ENCODE data around the gene TRAPPC11.
"Not testable (repeated sequence)": the region's sequence is repeated elsewhere in the genome, so short reads cannot be mapped to it uniquely, and the experiment has no call there.

Gene TRAPPC11

DNA sequence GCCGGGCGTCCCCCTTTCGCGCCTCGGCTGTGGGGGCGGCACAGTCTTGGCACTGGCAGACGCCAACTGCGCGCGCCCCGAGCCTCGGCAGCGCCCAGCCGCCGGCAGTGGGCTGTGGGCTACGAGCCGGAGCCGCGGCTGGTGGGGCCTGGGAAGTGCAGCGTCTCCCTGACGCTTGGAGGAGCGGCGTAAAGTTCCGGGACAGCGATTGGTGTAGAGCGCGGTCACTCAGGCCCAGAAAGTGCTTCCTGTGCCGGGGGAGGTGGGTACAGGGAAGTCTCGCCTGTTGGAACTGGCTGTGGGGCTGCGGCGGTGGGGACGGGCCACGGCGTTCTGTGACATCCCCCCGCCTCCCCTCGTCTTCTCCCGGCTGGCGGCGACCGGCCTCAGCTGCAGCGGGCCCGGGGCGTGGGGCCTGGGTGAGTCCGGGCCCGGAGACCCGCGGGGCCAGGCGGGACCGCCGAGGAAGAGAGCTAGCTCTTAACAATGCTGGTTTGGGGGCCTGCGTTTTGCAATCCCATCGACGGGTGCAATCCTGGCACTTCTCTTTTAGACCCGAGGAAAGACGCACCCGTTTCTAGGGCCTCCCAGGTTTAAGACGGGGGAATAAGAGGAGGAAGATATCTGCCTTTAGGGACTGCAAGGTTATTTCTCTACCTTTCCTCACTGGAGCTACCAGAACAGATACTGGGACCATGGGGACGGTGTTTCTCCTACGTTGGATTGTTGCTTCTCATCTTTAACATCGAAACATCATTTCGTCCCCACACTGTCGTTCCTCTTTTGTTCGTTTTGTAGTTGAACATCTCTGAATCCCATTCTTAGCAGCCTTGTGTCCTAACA is at the start of gene TRAPPC11, which contains the start of gene RWDD4:
TSS of gene TRAPPC11 (plus strand) at position 265 of the 843 bp plus-strand sequence. CDS start 4,575 bp downstream, outside the sequence.
TSS of gene RWDD4 (minus strand) at position 157 of the 843 bp plus-strand sequence. CDS start 233 bp downstream, outside the sequence.
- DNase-seq (ENCODE audit: low read depth in 3 of 3): peak; percentile 85 to 92 (median 90)

DNA sequence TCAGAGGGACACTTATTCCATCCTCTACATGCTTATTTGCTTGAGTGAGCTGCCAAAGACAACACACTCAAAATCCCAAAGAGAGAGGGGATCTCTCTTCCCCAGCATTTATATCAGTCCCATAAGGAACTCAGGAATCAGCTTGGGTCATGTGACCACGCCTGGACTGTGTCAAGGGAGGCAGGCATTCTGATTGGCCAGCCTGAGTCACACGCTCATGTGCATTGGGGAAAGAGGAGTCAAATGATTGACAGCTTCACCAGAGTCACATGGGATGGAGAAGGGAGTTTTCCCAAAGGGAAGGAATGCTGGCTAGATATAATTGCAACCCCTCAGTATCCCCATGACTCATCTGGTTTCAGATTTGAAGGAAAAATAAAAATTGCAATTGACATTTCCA is 49.1 kb upstream of the TRAPPC11 start:
- DNase-seq (ENCODE audit: low read depth in 3 of 3): no peak

DNA sequence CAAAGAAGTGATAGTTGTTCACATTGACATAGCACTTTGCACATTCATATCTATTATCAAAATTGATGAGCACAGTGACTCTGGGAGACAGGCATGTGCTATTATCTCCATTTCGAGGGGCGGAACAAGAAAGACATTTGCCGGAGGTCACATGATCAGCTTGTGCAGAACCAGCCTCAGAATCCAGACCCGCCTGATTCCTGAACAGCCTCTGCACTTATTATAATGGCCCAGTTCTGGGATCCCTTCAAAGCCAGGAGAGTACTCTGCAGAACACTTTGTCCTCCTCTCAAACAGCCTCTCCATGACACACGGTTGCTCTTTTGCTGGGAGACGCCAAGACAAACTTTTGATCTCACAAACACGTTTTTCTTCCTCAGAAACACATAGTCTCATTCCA is 48.5 kb upstream of the TRAPPC11 start:
- no peak for DNase-seq (ENCODE audit: low read depth in 3 of 3)

DNA sequence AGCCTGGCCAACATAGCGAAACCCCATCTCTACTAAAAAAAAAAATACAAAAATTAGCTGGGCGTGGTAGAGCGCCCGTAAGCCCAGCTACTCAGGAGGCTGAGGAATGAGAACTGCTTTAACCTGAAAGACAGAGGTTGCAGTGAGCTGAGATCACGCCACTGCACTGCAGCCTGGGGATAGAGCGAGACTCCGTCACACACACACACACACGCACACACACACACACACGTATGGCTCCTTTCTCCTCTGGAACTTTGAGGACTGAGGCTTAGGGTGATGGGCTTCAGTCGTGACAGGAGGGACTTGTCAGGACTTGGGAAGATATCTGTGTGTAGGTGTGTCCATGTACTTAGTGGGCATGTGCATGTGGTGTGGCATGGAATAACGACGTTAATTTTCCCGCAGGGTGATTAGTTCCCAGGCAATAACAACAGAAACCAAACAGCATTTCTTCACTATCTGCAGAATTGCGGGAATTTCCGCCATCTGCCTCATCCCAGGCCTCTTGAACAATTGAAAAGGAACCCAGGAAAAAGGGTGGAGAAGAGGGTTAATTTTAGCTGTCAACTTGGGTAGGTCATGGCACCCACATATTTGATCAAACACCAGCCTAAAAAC is 47.8 kb upstream of the TRAPPC11 start:
- DNase-seq (ENCODE audit: low read depth in 3 of 3): no peak

DNA sequence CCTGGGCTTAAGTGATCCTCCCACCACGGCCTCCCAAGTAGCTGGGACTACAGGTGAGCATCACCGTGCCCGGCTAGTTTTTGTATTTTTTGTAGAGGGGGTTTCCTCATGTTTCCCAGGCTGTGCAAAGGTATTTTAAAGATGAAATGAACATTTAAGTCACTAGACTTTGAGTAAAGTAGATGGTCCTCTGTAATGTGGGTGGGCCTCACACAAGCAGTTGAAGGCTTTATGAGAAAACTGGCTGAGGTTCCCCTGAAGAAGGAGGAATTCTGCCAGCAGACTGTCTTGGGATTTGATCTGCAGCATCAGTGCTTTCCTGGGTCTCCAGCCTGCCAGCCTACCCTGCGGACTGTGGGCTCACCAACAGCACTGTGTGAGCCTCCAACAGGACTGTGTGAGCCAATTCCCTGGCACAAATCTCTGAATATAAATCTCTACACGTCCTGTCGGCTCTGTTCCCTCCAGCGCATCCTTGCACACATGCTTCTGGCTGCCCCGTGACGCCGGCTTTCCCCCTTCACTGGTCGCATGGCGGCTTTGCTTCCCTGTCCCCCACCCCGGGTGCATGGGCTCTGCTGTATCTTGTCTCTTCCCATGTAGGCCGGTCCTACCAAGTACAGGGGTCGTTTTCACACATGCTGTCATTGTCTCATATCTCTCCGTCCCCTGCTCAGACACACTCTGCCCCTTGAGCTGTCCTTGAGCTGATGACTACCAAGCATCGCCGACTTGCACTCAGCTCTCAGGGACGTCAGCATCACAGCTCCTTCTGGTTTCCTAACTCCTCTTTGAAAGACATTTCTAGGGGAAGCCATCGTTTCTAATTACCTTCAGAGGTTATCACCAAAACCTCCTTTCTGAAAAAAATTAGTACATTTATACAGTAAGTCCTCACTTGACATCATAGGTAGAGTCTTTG is 46.5 kb upstream of the TRAPPC11 start:
- no peak for DNase-seq (ENCODE audit: low read depth in 3 of 3)

DNA sequence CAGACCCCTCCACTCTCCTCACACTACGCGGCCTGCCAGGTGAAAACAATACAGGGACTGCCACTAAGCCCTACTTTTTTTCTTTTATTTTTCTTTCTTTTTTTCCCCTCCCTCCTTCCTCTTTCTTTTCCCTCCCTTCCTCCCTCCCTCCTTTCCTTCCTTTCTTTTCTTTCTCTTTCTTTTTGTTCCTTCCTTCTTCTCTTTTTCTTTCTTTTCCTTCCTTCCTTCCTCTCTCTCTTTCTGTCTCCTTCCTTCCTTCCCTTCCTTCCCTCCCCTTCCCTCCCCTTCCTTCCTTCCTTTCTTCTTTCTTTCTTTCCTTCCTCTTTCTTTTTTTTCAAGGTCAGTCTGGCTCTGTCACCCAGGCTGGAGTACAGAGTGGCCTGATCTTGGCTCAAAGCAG is 42.0 kb upstream of the TRAPPC11 start:
- DNase-seq (ENCODE audit: low read depth in 3 of 3): no peak

DNA sequence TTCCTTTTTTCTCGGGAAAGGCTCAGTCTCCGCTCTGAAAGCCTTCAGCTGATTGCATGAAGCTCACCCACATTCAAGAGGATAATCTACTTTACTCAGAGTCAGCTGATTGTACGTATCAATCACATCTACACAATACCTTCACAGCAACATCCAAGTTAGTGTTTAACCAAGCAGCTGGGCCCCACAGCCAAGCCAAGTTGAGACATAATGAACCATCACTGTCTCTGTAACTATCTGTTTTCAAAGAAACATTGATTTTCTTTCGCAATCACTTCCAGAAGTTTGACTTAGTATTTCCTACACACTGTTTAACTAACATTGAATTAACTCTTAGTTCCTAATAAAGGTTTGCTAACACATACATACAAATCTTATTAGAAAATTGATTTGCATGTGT is 40.4 kb upstream of the TRAPPC11 start:
- DNase-seq (ENCODE audit: low read depth in 3 of 3): no peak

DNA sequence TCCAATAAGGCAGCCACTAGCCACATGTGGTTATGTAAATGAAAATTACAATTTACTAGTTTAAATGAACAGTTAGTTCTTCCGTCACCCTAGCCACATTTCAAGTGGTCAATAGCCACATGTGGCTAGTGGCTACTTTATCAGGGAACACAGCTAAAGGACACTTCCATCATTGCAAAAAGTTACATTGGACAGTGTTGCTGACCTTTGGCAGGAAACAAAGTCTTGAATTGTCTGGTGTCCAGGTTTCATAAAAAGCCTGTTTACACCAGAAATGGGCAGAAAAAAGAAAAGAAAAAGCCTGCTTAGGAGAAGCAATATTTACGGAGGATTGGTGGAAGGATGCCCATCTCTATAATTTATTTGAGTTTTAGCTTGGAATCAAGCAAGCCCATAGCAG is 38.7 kb upstream of the TRAPPC11 start:
- DNase-seq (ENCODE audit: low read depth in 3 of 3): no peak

DNA sequence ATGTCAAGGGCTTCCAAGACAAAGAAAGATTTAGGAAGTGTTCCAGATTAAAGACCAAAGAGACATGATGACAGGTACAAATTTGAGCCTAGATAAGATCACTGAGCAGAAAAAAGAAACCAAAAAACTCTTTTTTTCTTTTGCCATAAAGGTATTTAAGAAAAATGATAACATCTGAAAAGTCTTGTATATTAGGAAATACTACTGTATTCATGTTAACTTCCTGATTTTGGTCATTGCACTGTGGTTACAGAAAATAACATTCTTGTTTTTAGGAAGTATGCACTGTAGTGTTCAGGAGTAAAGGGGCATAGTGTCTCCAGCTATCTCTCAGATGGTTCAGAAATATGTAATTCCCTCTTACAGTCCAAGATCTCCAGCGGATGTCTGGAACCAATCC is 37.2 kb upstream of the TRAPPC11 start:
- no peak for DNase-seq (ENCODE audit: low read depth in 3 of 3)

DNA sequence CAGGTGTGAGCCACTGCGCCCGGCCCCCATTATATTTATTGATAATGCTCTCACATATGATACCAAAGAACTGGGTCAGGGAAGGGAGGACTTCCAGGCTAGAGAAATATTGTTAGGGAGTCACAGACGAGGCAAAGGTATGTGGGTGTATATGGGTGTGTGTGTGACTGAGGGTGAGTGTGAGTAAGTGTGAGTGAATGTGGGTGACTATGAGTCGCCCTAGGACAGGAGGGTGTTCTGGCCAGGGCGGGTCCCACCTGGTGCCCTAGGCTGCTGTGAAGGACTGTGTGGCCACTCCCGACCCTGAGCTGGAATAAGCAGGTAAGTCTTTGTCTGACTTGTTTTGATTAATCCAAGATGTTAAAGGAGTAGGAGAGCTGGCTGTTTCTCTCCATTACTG is 34.5 kb upstream of the TRAPPC11 start:
- DNase-seq (ENCODE audit: low read depth in 3 of 3): no peak

DNA sequence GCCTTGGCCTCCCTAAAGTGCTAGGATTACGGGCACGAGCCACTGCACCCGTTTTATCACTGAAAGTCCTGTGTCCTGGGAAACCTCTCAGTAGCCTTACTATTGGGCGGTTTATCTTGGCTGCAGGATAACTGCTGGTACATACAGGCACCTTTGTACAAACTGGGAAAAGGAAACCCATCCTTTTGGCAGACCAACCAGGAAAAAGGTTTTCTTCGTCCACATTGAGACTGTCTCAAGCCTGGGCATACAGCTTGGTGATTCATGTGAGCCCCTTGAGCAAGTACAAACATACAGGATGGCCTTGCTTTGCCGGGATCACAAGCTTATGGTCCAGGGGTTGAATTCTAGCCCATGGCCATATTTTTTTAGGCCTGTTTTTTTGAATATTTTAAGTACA is 32.9 kb upstream of the TRAPPC11 start:
- no peak for DNase-seq (ENCODE audit: low read depth in 3 of 3)

DNA sequence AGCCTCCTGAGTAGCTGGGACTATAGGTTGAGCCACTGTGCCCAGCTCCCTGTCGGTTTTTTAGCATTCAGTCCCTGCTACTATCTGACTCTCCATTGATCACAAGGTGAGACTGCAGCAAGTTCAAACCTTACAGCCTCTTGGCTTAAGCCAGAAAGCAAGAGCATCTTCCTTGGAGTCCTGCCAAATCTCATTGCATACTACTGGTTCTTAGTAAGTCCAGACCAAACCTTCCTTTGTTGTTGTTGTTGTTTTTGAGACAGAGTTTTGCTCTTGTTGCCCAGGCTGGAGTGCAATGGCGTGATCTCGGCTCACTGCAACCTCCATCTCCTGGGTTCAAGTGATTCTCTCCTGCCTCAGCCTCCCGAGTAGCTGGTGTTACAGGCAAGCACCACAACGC is 31.8 kb upstream of the TRAPPC11 start:
- not testable (repeated sequence) for DNase-seq (ENCODE audit: low read depth in 3 of 3)

DNA sequence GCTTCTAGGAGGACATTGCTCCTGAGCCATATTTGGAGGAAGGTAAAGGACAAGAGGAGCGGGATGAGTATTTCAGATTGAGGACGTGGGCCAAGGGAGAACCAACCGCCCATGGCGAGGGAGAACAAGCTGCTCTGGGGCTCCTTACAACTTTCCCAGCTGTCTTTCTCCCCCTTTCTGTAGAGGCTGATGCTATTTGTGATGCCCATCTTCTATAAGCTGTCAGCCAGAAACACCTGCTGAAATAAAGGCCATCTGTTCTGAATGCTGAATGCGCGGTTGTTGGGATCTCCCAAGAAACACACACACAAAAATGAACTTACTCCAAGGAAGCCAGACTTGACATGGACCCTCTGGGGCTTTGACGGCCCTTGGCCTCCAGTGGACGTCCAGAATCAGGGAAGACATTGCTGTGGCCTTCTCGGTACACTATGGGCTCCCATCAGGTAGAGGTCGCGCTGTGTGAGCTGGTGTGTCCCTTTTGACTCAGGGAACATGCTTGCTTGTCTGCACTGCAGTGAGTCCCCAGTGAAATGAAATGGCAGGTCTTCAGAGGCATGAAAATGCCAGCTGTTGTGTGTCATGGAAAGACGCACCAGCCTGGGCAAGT is 31.0 kb upstream of the TRAPPC11 start:
- no peak for DNase-seq (ENCODE audit: low read depth in 3 of 3)

DNA sequence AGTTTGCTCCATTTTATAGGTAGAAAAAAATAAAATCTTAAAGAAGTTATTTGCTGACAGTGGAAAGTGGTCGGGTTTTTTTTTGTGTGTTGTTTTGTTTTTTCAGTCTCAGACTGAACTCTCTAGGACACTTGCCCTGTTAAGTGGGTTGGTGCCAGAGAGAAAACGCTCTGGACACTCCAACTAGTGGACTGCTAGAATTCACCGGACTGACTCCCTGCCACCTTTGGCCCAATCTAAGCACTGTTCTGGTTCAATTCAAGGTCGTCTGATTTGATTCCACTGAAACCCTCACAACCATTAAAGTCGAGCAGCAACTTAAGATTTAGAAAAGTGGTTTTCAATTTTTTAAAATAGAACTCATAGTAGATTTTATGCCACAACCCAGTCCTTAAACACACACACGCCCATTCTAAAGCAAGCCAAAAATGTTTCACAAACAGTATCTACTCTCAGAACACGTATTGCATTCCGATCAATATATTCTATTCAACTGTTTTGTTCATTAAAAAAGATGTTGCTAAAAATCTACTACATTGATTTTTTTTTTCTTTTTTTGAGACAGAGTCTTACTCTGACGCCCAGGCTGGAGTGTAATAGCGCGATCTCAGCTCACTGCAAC is 27.4 kb upstream of the TRAPPC11 start:
- DNase-seq (ENCODE audit: low read depth in 3 of 3): no peak

DNA sequence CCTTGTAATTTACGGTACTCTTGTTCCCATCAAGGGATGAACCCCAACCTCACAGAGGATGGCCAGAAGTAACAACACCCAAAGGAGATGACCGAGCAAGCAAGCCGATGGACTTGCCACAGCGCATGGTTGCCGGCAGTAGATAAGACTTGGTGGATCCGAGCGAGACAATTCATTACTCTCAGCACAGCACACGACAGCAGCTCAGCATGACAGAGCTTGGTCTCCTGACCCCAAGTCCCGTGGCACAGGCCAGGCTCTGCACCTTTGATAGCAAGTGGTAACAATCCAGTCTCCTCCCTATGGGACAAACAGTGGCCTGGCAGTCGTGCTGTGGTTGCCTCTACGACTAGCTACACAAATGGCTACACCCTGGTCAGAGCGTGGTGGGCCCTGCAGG is 26.4 kb upstream of the TRAPPC11 start:
- DNase-seq (ENCODE audit: low read depth in 3 of 3): no peak

DNA sequence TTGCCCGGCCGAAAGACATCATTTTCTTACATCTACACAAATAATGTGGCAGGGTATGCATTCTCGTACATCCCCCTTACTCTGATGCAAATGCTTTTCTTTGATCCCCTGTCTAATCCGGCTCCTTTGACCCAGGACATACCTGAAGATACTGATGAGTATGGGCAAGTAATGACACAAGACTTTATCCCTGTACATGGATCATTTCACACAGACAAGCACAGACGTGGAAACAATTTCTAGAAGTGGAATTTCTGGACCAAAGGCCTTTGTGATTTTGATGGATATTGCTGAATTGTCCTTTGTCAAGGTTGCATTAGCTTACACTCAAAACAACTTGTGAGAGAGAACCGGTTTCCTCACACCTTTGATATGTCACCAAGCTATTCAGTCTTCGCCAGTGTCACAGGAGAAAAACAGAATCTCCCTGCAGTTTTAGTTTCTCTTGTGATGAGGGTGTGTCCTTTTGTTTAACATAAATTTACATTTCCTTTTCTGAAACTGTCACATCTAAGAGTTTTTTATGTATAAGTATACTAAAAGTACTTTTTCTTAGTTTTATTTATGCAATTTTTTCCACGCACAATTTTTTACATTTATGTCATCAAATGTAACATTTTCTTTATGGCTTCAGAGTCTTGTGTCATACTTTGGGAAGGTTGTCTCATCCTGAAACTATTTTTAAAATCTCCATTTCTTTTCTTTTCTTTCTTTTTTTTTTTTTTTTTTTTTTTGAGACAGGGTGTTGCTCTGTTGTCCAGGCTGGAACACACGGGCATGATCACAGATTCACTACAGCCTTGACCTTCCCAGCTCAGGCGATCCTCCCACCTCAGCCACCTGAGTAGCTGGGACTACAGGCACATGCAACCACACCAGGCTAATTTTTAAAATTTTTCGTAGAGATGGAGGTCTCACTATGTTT is 25.4 kb upstream of the TRAPPC11 start:
- no peak for DNase-seq (ENCODE audit: low read depth in 3 of 3)

DNA sequence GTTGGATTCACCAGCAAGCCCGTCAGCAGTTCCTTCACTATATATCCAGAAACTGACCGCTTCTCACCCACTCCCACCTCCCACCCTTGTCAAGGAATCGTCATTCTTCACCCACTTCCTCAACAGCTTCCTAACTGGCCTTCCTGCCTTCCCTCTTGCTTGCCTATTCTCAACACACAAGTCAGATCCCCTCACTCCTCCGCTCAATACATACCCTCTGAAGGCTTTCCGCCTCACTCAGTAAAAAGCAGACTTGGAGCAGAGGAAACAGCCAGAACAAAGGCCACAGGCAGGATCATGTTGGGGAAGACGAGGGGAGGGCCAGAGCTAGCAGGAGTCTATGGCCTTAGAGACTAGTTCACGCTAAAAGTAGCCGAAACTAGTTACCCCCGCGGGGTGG is 23.8 kb upstream of the TRAPPC11 start:
- DNase-seq (ENCODE audit: low read depth in 3 of 3): no peak

DNA sequence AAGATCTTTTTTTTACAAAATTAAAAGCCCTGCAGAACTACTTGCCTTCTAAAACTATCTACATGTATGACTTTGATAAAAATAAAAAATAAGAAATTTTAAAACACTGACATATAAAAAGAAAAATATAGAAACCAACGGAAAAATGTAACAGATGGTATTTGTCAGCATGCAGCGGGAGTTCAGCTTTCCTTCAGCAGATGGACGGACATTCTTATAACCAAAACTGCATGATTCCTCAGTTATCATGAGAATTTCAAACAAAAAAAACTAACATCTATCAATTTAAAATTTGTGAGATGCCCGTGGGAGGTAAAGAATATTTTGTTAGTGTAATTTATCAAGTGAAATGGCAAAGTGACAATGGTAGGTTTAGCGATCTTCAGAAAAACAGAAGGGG is 23.4 kb upstream of the TRAPPC11 start:
- no peak for DNase-seq (ENCODE audit: low read depth in 3 of 3)

DNA sequence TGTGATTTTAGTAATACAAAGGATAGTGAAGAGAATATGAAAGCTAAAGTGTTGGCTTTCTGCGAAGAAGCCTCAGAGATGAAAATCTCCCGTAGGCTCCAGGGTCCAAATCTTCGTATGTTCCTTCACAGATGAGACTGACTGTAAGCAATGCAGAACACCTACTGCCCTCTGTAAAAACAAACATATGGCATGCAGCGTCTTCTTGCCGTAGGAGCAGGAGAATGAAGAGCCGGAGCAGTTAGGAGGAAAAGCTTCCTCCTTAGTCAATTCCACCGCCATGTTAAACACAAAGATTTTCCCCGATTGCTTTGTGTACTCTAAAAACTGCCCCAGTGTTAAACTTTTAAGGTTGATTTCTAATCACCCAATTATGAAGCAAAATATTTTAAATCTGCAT is 22.6 kb upstream of the TRAPPC11 start:
- no peak for DNase-seq (ENCODE audit: low read depth in 3 of 3)

DNA sequence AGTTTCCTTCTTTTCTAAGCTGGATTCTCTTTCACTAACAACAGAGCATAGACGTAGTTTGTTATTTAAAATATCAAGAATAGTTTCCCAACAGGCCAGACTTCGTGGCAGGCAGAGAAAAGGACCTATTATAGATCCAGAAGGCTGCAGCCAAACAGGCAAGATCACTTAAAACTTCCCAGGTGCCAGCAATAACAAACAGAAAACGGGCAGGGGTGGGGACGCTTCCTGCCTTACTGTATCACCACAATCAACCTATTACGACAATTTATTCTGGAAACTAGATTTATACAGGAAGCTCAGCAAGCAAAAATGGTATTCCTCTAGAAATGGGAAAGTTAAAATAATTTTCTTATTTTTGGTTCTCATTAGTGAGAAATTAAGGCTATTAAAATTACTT is 22.2 kb upstream of the TRAPPC11 start:
- no peak for DNase-seq (ENCODE audit: low read depth in 3 of 3)
